GM23338 (cell line): ENCODE data around the gene PLXNB2. TPM values are rescaled to one million over a fixed set of nuclear protein-coding genes. Genes with fewer than 3 reads are reported as not detected.

ENCODE experiments used
- polyA plus RNA-seq: library from polyadenylated mRNA; unstranded; fragments of >200 nt; fragmentation: Nextera tagmentation; extraction: Ambion mirVana; gene quantifications from 2 replicates; pipeline ENCODE4 v1.2.1, GENCODE V29; 2016
- total RNA-seq: library from RNA; depleted of rRNA; stranded (reverse); fragments of >200 nt; shearing (Covaris generic); gene quantifications from 2 replicates; pipeline ENCODE4 v1.2.3, GENCODE V29; 2014; rRNA removed

The PLXNB2 gene
- total and polyA plus RNA-seq, 2 experiments from 2014 or later: 29.1 to 66.3 TPM

Other genes with a start within 250 kb of the PLXNB2 start
- not detected in 2 replicates for gene TTLL8, start 249.3 kb downstream of the PLXNB2 start, total RNA-seq
- not detected in 2 replicates for gene TTLL8, start 249.3 kb downstream of the PLXNB2 start, polyA plus RNA-seq
- gene MLC1, start 222.2 kb downstream of the PLXNB2 start, total RNA-seq: not detected in 2 replicates
- gene MLC1, start 222.2 kb downstream of the PLXNB2 start, polyA plus RNA-seq: not detected in 2 replicates
- gene MOV10L1, start 217.6 kb downstream of the PLXNB2 start, total RNA-seq: 0.62 and 0.73 TPM in 2 replicates
- 1.2 and 1.8 TPM in 2 replicates for gene MOV10L1, start 217.6 kb downstream of the PLXNB2 start, polyA plus RNA-seq
- 5.1 and 5.9 TPM in 2 replicates for gene PANX2, start 136.9 kb downstream of the PLXNB2 start, total RNA-seq
- 2.6 and 2.8 TPM in 2 replicates for gene PANX2, start 136.9 kb downstream of the PLXNB2 start, polyA plus RNA-seq
- gene TRABD, start 121.7 kb downstream of the PLXNB2 start, total RNA-seq: 58.6 and 66.1 TPM in 2 replicates
- 40.8 and 44.1 TPM in 2 replicates for gene TRABD, start 121.7 kb downstream of the PLXNB2 start, polyA plus RNA-seq
- gene SELENOO, start 106.6 kb downstream of the PLXNB2 start, total RNA-seq: 16.9 and 21.3 TPM in 2 replicates
- 6.8 and 8.6 TPM in 2 replicates for gene SELENOO, start 106.6 kb downstream of the PLXNB2 start, polyA plus RNA-seq
- gene TUBGCP6, start 62.6 kb downstream of the PLXNB2 start, total RNA-seq: 32.7 and 47.1 TPM in 2 replicates
- gene TUBGCP6, start 62.6 kb downstream of the PLXNB2 start, polyA plus RNA-seq: 18.6 TPM in 2 replicates
- gene HDAC10, start 56.4 kb downstream of the PLXNB2 start, total RNA-seq: 32.4 and 41.9 TPM in 2 replicates
- 4.1 and 5.1 TPM in 2 replicates for gene HDAC10, start 56.4 kb downstream of the PLXNB2 start, polyA plus RNA-seq
- 20.4 and 26.1 TPM in 2 replicates for gene MAPK12, start 46.0 kb downstream of the PLXNB2 start, total RNA-seq
- gene MAPK12, start 46.0 kb downstream of the PLXNB2 start, polyA plus RNA-seq: 10.4 and 15.8 TPM in 2 replicates
- gene MAPK11, start 37.3 kb downstream of the PLXNB2 start, total RNA-seq: 1.6 and 1.9 TPM in 2 replicates
- 0.34 and 0.78 TPM in 2 replicates for gene MAPK11, start 37.3 kb downstream of the PLXNB2 start, polyA plus RNA-seq
- 1.3 TPM in 2 replicates for gene DENND6B, start 19.4 kb upstream of the PLXNB2 start, total RNA-seq
- 0.12 and 0.71 TPM in 2 replicates for gene DENND6B, start 19.4 kb upstream of the PLXNB2 start, polyA plus RNA-seq
- gene PPP6R2, start 35.7 kb upstream of the PLXNB2 start, total RNA-seq: 37.5 and 45.8 TPM in 2 replicates
- gene PPP6R2, start 35.7 kb upstream of the PLXNB2 start, polyA plus RNA-seq: 11.9 and 13.4 TPM in 2 replicates
- gene SBF1, start 167.4 kb upstream of the PLXNB2 start, total RNA-seq: 83.2 and 85.4 TPM in 2 replicates
- gene SBF1, start 167.4 kb upstream of the PLXNB2 start, polyA plus RNA-seq: 23.3 and 26.5 TPM in 2 replicates
- 7.1 and 12.8 TPM in 2 replicates for gene ADM2, start 173.9 kb upstream of the PLXNB2 start, total RNA-seq
- 3.3 and 3.5 TPM in 2 replicates for gene ADM2, start 173.9 kb upstream of the PLXNB2 start, polyA plus RNA-seq
- 0.16 TPM in 1 of 2 replicates, not detected in the other for gene MIOX, start 179.2 kb upstream of the PLXNB2 start, total RNA-seq
- not detected in 2 replicates for gene MIOX, start 179.2 kb upstream of the PLXNB2 start, polyA plus RNA-seq
- 30.7 and 36.3 TPM in 2 replicates for gene LMF2, start 200.1 kb upstream of the PLXNB2 start, total RNA-seq
- gene LMF2, start 200.1 kb upstream of the PLXNB2 start, polyA plus RNA-seq: 14.6 and 15.6 TPM in 2 replicates
- gene NCAPH2, start 200.6 kb upstream of the PLXNB2 start, total RNA-seq: 76.1 and 77.5 TPM in 2 replicates
- gene NCAPH2, start 200.6 kb upstream of the PLXNB2 start, polyA plus RNA-seq: 52.2 and 60.7 TPM in 2 replicates
- 1.6 and 4.9 TPM in 2 replicates for gene SCO2, start 218.0 kb upstream of the PLXNB2 start, total RNA-seq
- 1.1 and 2.6 TPM in 2 replicates for gene SCO2, start 218.0 kb upstream of the PLXNB2 start, polyA plus RNA-seq
- 0.28 and 1.2 TPM in 2 replicates for gene TYMP, start 222.4 kb upstream of the PLXNB2 start, total RNA-seq
- gene TYMP, start 222.4 kb upstream of the PLXNB2 start, polyA plus RNA-seq: 1.8 and 1.9 TPM in 2 replicates
- gene KLHDC7B, start 238.3 kb upstream of the PLXNB2 start, total RNA-seq: 0.58 TPM in 1 of 2 replicates, not detected in the other
- gene KLHDC7B, start 238.3 kb upstream of the PLXNB2 start, polyA plus RNA-seq: not detected in 2 replicates